ENCODE data around the gene GRID1. TPM values are rescaled to one million over a fixed set of nuclear protein-coding genes. Genes with fewer than 3 reads are reported as not detected.

Gene GRID1
- total RNA-seq, 1 experiment from 2014 or later, result not detected

- no peak for DNase-seq (ENCODE audit: low read depth)
Observed at GRCh38 chr10:86354761-86355540, 11.6 kb downstream of the GRID1 start.

DNA sequence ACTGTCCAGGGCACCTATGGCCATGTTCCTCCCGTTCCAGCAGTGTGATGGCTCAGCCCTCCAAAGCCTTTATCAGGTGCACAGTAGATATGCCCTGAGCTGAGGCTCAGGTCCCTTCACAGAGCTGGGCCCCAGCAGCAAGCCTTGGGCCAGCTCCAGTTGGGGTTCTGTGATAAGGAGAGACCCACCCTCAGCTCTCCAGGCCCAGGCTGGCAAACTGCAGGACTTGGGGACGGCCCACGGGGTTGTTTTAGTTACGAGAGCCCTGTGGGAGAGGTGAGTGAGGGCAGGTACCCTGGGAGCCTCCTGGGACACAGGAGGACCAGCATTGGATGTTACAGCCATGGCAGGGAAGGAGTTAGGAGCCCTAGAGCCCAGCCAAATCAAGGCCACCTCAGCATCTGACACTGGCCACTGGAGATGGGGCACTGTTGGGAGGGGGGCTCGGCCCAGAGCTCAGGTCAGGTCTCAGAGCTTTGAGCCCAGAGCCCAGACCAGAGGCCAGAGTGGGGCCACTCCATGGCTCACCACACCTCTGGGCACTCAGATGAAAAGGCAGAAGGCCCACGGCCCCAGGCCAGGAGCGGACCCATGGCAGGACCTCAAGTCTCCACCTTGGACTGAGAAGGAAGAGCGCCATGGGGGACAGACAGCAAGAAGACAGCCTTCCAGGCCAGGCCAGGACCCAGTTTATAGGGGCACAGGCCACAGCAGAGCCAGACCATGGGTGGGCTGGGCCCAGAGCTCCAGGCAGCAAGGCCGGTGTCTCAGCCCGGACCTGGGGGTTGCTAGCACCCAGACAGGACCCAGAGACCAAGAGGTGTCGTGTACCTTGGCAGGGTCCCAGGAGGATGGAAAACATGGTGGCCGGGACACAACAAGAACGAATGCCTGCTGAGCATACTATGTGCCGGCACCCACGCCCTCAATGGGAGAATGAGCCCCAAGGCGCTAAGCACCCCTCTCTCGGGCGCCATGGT lies 12.8 kb downstream of the GRID1 start:
- no peak for DNase-seq (ENCODE audit: low read depth)

DNA sequence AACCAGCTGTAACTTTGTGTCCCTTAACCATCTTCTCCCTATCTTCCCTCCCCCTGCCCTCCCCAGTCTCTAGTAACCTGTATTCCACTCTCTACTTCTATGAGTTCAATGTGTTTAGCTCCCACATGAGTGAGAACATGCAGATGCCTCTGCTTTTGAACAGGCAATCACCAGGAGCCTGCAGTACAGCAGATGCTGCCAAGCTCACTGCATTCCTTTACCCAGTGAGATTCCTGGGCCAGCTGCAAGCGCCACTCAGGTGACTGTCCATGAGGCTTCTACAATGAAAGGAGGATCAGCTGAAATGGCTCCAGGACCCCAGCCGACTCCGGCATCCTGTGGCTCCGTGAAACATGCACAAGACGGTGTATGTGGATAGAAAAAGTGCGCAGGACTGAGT lies 15.7 kb downstream of the GRID1 start:
- no peak for DNase-seq (ENCODE audit: low read depth)

DNA sequence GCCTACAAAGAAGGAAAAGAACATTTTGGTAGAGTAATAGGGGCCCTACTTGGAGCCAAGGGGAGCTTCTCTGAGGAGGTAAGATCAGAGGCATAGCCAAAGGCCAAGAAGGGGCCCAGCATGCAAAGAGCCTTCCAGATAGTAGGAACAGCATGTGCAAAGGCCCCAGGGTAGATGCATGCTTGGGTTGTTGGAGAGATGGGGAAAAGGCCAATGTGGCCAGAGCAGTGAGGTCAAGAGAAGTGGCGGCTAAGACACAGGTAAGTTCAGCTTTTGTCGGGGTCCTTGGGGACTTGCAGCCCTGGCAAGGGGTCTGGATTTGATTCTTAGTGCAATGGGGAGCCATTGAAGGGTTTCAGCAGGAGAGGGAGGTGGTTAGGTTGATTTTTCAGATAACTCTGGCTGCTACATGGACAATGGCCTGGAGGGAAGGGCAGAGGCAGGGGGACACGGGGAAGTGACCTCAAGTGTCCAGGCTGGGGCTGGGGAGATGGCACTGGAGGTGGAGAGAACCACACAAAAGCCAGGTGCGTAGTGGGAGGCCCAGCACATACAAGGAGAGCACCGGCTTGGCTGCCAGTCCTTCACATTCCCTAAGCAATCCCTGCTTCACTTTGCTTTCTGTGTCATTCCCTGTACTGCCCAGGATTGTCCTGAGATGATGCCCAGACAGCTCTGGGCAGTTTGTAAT lies 16.5 kb downstream of the GRID1 start:
- DNase-seq (ENCODE audit: low read depth), result no peak

- no peak for DNase-seq (ENCODE audit: low read depth)
Observed at GRCh38 chr10:86349474-86349873, 17.1 kb downstream of the GRID1 start.

- DNase-seq (ENCODE audit: low read depth), result no peak
Observed at GRCh38 chr10:86348321-86349210, 18.0 kb downstream of the GRID1 start.

- no peak for DNase-seq (ENCODE audit: low read depth)
Observed at GRCh38 chr10:86347856-86348255, 18.7 kb downstream of the GRID1 start.

GRCh38 chr10:86346799-86347665 lies 19.6 kb downstream of the GRID1 start:
- DNase-seq (ENCODE audit: low read depth), result no peak

DNA sequence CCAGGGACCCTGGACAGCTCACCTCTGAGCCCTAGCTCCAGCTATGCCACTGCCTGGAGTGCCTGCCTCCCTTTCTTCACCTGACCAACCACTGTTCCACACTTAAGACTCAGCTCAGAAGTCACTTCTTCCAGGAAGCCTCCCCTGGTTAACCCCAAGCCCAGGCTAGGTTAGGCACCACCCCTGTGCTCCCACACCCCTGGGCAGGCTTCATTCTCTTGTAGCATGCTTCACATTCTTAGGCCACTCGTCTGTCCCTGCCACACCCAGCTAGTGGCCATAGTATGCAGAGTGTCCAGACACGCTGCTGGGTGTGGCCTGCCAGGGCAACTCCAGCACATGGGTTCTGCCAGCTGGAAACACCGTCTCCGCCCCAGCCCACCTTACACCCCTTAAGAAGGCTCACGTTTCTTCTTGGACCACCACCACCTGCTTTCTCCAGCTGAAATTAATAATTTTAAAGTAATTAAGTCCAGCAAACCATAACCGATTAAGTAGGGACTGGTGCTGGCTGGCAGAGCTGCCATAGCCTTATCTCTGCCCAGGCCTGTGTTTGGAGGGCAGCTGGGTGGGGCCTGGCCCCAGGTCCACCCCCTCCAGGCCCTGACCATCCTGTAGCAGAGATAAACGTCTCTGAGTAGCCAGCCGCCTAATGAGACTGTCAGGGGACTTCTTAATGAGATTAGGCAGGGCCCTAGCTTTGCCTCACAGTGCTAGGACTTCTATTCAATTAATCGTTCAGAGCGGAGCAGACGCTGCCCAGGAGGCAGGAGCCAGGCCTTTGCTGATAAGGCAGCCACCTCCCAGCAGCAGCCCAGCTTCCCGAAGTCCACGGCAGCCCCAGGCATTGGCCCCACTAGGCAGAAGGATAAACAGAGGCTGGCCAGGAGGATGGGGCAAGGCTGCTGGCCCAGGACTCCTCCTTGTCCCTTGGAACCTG lies 20.5 kb downstream of the GRID1 start:
- DNase-seq (ENCODE audit: low read depth), result no peak

GRCh38 chr10:86345296-86345858 lies 21.2 kb downstream of the GRID1 start:
- no peak for DNase-seq (ENCODE audit: low read depth)

DNA sequence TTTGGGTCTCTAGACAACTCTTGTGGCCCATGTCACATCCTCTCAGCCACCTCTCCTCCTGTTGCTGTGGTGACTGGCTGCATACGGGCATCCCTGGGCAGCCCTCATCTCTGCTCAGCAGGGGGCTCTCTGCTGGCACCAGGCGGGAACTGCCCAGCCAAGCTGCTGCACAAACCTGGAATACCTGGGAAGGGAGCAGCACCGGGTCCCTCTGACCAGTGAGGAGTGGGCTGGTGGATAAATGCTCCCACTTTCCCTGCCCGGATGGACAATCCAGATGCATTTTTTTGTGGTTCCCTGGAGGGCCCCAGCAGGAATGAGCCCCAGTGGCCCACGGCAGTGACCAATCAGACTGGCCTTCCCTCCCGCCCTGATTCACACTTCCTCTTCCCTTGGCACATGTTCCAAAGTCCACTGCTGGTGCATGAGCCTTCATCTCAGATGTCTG lies 21.9 kb downstream of the GRID1 start:
- no peak for DNase-seq (ENCODE audit: low read depth)

- no peak for DNase-seq (ENCODE audit: low read depth)
Observed at GRCh38 chr10:86344281-86344680, 22.3 kb downstream of the GRID1 start.

DNA sequence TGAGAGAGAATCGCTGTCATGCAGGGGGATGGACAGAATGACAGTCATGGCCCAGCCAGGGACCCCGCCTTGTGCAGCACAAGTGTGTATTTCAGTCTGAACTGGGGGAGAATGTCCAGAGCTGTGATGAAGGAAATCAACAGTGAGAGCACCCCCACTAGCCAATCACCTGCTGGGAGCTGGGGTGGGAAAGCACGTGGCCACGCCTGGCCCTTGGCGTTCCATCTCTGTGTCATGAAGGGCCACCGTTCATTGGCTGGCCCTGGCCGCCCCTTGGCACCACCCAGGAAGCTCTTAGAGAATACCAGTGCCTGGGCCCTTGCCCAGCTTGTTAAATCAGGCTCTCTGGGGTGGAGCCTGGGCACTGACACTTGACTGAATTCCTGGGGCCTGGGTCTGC lies 22.8 kb downstream of the GRID1 start:
- no peak for DNase-seq (ENCODE audit: low read depth)

- no peak for DNase-seq (ENCODE audit: low read depth)
Observed at GRCh38 chr10:86342111-86342863, 24.3 kb downstream of the GRID1 start.

DNA sequence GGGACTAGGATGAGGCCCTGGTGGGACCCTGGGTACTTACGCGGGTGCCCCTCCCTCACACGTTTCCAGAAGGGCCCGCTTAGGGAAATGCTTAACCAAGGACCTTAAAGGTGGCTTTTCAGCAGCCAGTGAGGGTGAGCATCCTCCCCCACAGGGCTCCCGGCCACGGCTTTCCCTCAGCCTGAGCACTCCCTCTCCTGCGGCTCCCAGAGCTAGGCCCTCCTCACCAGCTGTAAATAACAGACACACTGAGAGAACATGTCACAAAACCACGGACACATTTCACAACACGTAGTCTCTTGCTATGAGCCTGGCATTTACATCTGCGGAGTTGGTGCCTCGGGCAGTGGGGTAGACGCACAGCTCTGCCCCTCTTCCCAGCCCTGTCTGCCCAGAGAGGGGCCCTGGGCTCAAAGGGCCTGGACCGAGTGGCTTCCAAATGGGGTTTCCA lies 25.2 kb downstream of the GRID1 start:
- no peak for DNase-seq (ENCODE audit: low read depth)

- no peak for DNase-seq (ENCODE audit: low read depth)
Observed at GRCh38 chr10:86340991-86341260, 25.7 kb downstream of the GRID1 start.

- DNase-seq (ENCODE audit: low read depth), result no peak
Observed at GRCh38 chr10:86340176-86340990, 26.2 kb downstream of the GRID1 start.

Data from M059J (cell line).